Measurements from ENCODE around the gene ZNF836. TPM values are rescaled to one million over a fixed set of nuclear protein-coding genes. Genes with fewer than 3 reads are reported as not detected.
A peak's percentile ranks its signal among the peaks of the same experiment; 100 is the strongest.

ZNF836 gene
- total and polyA plus RNA-seq, 9 of the 15 experiments (the other 6 are each of a cell fraction or from before 2014, with no cell fraction given) = 0.24 to 0.69 (median 0.64) TPM; not detected in 2

GRCh38 chr19:52189735-52190486 lies 18.5 kb upstream of the ZNF836 start, which contains the start of gene PPP2R1A (continued):
- TF ChIP-seq ZBTB40 (IDR thresholded peaks at IDR 0.05) (peak; percentile 91), ZBTB40 (CRISPR knock-in tag; IDR thresholded peaks at IDR 0.05) (no peak), ZNF274 (IDR thresholded peaks at IDR 0.05; ENCODE audit: borderline replicate concordance, low read depth, low read length) (no peak), ZNF24 (IDR thresholded peaks at IDR 0.05) (no peak), HDAC3 (IDR thresholded peaks at IDR 0.05; ENCODE audit: borderline replicate concordance, partially characterized antibody) (no peak), GTF2A2 (tag; IDR thresholded peaks at IDR 0.05) (no peak), NFRKB (IDR thresholded peaks at IDR 0.05; ENCODE audit: low read depth) (peak; percentile 100), ZNF398 (CRISPR knock-in tag; IDR thresholded peaks at IDR 0.05) (no peak), ZNF699 (CRISPR knock-in tag; IDR thresholded peaks at IDR 0.05; ENCODE audit: insufficient replicate concordance) (no peak), SMAD4 (CRISPR knock-in tag; conservative IDR thresholded peaks at IDR 0.05) (peak; percentile 62; the same call in 1 of the 2 replicates), MLX (CRISPR knock-in tag; conservative IDR thresholded peaks at IDR 0.05) (no peak), ARID1B (IDR thresholded peaks at IDR 0.05) (no peak; the same call in 1 of the 2 replicates), CHD4 (IDR thresholded peaks at IDR 0.05; ENCODE audit: insufficient read depth, insufficient replicate concordance, low read depth, low read length, poor library complexity, severe bottlenecking) (no peak), NR0B1 (IDR thresholded peaks at IDR 0.05; ENCODE audit: partially characterized antibody) (no peak)

Measured in K562 (cell line).